CD4-positive, alpha-beta T cell (primary cell): ENCODE data around the gene CDH18. TPM values are rescaled to one million over a fixed set of nuclear protein-coding genes. Genes with fewer than 3 reads are reported as not detected.

Source experiments
- ATAC-seq: fragments of 200-7000 bp; cut with Tn5 transposase; one replicate; pipeline ENCODE4 v1.10.0; 2022; ENCODE audit warnings: mild to moderate bottlenecking; ENCODE audit not compliant: poor library complexity
- CTCF ChIA-PET: fragments of 350-600 bp; sonication (Branson Sonifier 250); formaldehyde crosslinking; loops from one replicate; lab custom pipeline; 2021; ENCODE audit warnings: antibody characterized with exemption, inconsistent platforms; lab: Charles Lee
- POLR2A ChIA-PET: fragments of 350-600 bp; sonication (Branson Sonifier 250); formaldehyde crosslinking; loops from one replicate; lab custom pipeline; 2021; ENCODE audit warnings: antibody characterized with exemption, inconsistent platforms; lab: Charles Lee
- DNase-seq, 14 experiments: peaks; one replicate each; pipeline ENCODE4 v3.0.0-alpha.2; 2013 to 2020; ENCODE audit warnings: mixed read lengths in 2 of 14
- H3K27ac ChIP-seq, 2 donors: one replicate each; pipeline versions ENCODE4 v1.5.1 to v1.7.0; 2013; ENCODE audit warnings: low read length in 2 of 2, low read depth in 1 of 2, mild to moderate bottlenecking in 1 of 2
- H3K27me3 ChIP-seq, 2 experiments: 1 replicate in 1 of 2; 2 replicates in 1 of 2; pipeline versions ENCODE4 v1.6.1 to v1.7.0; 2013; ENCODE audit warnings: low read length in 2 of 2, control low read depth in 1 of 2, mild to moderate bottlenecking in 1 of 2, moderate library complexity in 1 of 2; ENCODE audit not compliant: insufficient read depth in 2 of 2, control insufficient read depth in 1 of 2
- H3K36me3 ChIP-seq: one replicate; pipeline ENCODE4 v1.6.1; 2013; ENCODE audit warnings: low read length, control low read depth; ENCODE audit not compliant: insufficient read depth
- H3K4me1 ChIP-seq: one replicate; pipeline ENCODE4 v1.6.1; 2013; ENCODE audit warnings: low read length, control low read depth; ENCODE audit not compliant: insufficient read depth
- H3K4me3 ChIP-seq: one replicate; pipeline ENCODE4 v1.5.1; 2013; ENCODE audit warnings: mild to moderate bottlenecking, low read length, moderate library complexity
- H3K9me3 ChIP-seq, 2 experiments: 1 replicate in 1 of 2; 2 replicates in 1 of 2; pipeline versions ENCODE4 v1.6.1 to v1.7.0; 2013; ENCODE audit warnings: low read length in 2 of 2, mild to moderate bottlenecking in 2 of 2, control low read depth in 1 of 2, moderate library complexity in 1 of 2; ENCODE audit not compliant: control insufficient read depth in 1 of 2, insufficient read depth in 1 of 2
- H3K27ac Mint-ChIP-seq: one replicate; pipeline ENCODE4 v1.8.0; 2020; ENCODE audit warnings: mixed read lengths
- H3K27me3 Mint-ChIP-seq: one replicate; pipeline ENCODE4 v1.8.0; 2021; ENCODE audit warnings: mixed read lengths
- H3K36me3 Mint-ChIP-seq: one replicate; pipeline ENCODE4 v1.8.0; 2021; ENCODE audit warnings: low read depth, mixed read lengths
- H3K4me1 Mint-ChIP-seq: one replicate; pipeline ENCODE4 v1.8.0; 2021; ENCODE audit warnings: low read depth, mixed read lengths
- H3K4me3 Mint-ChIP-seq: one replicate; pipeline ENCODE4 v1.8.0; 2020; ENCODE audit warnings: mild to moderate bottlenecking, mixed read lengths
- H3K9me3 Mint-ChIP-seq: one replicate; pipeline ENCODE4 v1.8.0; 2020; ENCODE audit warnings: mixed read lengths
- intact Hi-C, 2 experiments: fragments of 100-400 bp; cut with DNase I in 1 of 2; cut with micrococcal nuclease in 1 of 2; formaldehyde crosslinking; loops; one replicate each; pipeline versions ENCODE4 v1.15.1 to v1.9.0; 2023 to 2025; cut with DNase I, micrococcal nuclease
- total RNA-seq, 174 experiments: library from RNA in 2 of 174; stranded (reverse) in 2 of 174; gene quantifications; one replicate each; pipeline ENCODE4 v1.2.3 and lab custom pipeline; 2021 to 2026
- TF ChIP-seq, protein P1 (sequence below): fragments of 200-600 bp; IDR thresholded peaks from one replicate; pipeline ENCODE4 v1.8.0; 2022; ENCODE audit warnings: antibody characterized with exemption, mild to moderate bottlenecking

CDH18 gene
- total RNA-seq, 2 experiments from 2014 or later: not detected

DNA sequence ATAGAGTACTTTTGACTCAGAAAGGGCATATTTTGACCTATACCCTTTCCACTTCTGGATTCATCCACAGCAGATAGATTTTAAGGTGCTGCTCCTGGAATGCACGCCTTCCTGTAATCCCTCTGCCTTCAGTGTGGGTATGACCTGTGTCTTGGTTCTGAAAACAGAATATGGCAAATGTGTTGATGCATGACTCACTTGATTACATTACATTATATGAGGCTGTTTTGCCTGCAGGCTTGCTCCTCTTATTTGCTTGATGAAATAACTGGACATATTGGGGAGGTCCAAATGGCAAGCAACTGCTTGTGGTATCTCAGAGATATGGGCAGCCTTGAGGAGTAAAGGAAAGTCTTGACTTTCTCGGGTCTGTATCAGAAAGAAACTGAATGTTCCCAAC is 468.6 kb downstream of the CDH18 start:
- no peaks in the 10 kb centered on the region for H3K36me3 Mint-ChIP-seq
- TF ChIP-seq, protein P1, sequence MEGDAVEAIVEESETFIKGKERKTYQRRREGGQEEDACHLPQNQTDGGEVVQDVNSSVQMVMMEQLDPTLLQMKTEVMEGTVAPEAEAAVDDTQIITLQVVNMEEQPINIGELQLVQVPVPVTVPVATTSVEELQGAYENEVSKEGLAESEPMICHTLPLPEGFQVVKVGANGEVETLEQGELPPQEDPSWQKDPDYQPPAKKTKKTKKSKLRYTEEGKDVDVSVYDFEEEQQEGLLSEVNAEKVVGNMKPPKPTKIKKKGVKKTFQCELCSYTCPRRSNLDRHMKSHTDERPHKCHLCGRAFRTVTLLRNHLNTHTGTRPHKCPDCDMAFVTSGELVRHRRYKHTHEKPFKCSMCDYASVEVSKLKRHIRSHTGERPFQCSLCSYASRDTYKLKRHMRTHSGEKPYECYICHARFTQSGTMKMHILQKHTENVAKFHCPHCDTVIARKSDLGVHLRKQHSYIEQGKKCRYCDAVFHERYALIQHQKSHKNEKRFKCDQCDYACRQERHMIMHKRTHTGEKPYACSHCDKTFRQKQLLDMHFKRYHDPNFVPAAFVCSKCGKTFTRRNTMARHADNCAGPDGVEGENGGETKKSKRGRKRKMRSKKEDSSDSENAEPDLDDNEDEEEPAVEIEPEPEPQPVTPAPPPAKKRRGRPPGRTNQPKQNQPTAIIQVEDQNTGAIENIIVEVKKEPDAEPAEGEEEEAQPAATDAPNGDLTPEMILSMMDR: no peak
- Histone ChIP-seq H3K27me3 (no peaks in the 10 kb centered on the region), H3K27ac (no peak overlapping the region), H3K9me3 (no peaks in the 10 kb centered on the region), H3K4me1 (no peaks in the 10 kb centered on the region), H3K36me3 (no peaks in the 10 kb centered on the region), H3K4me3 (no peak overlapping the region)
- H3K27me3 Mint-ChIP-seq: no peaks in the 10 kb centered on the region
- no peak overlapping the region for H3K27ac Mint-ChIP-seq
- peaks cover 6% of the 10 kb centered on the region for H3K9me3 Mint-ChIP-seq
- ATAC-seq (no peak), DNase-seq (no peak)
- H3K4me3 Mint-ChIP-seq: no peak overlapping the region
- ChIA-PET POLR2A (no interaction called here), CTCF (no interaction called here)
- intact Hi-C loops: no loop called here
- no peaks in the 10 kb centered on the region for H3K4me1 Mint-ChIP-seq

DNA sequence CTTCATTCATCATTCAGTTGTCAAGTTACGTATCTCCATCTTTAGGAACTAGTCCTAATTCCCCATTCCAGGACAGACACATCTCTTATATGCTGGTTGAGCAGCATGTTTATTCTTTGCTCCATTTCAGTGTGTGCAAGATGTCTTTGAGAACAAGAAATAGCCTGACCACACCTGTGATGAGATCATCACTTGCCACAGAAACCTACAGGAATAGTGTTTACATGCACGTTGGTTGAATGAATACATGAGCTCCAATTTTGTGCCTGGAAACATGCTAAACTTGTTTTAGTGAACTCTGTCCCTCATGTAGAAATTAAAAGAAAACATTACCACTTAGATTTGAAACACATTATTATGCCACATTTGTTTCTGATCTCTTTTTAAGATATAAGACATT is 489.1 kb downstream of the CDH18 start:
- Mint-ChIP-seq H3K27me3 (no peaks in the 10 kb centered on the region), H3K36me3 (no peaks in the 10 kb centered on the region), H3K27ac (no peak overlapping the region), H3K9me3 (peaks cover 4% of the 10 kb centered on the region), H3K4me3 (no peak overlapping the region), H3K4me1 (no peaks in the 10 kb centered on the region)
- ChIA-PET CTCF (no interaction called here), POLR2A (no interaction called here)
- intact Hi-C loops: no loop called here
- DNase-seq: no peak
- Histone ChIP-seq H3K4me1 (no peaks in the 10 kb centered on the region), H3K27ac (no peak overlapping the region), H3K9me3 (peaks cover 0 to 5% of the 10 kb centered on the region in 2 experiments), H3K36me3 (no peaks in the 10 kb centered on the region), H3K27me3 (no peaks in the 10 kb centered on the region), H3K4me3 (no peak overlapping the region)
- no peak for ATAC-seq
- TF ChIP-seq, protein P1: no peak

DNA sequence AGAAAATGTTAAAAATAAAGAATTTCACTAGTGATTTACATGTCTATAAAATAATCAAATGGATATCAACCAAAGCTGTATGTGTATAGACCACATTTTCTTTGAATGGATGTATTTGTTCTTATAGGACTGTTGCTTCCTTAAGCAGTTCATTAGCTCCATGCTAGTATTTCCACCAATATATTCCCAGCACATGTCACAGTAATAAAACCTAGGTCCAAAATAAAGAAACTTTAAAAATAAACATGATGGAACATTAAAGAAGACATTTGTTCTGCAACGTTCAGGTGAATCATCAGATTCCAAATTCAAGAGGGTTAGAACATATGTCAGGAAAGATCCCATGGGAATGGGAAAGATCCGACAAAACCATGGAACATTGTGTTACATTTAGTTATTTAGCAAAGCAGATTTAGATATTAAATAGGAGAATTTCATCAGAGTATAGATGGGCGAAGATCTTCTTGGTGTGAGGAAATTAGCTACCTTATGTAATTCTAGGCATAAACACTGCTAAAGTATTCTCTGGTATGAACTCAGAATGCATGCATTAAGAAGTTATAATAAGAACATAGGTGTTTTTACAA is 490.7 kb downstream of the CDH18 start:
- Histone ChIP-seq H3K4me1 (no peaks in the 10 kb centered on the region), H3K9me3 (peaks cover 0 to 5% of the 10 kb centered on the region in 2 experiments), H3K4me3 (no peak overlapping the region), H3K36me3 (no peaks in the 10 kb centered on the region), H3K27me3 (no peaks in the 10 kb centered on the region), H3K27ac (no peak overlapping the region)
- ATAC-seq (no peak), DNase-seq (no peak)
- CTCF ChIA-PET: no interaction called here
- intact Hi-C loops: no loop called here
- TF ChIP-seq, protein P1: no peak
- H3K4me3 Mint-ChIP-seq: no peak overlapping the region
- no peak overlapping the region for H3K27ac Mint-ChIP-seq
- H3K4me1 Mint-ChIP-seq: no peaks in the 10 kb centered on the region
- POLR2A ChIA-PET: no interaction called here
- H3K9me3 Mint-ChIP-seq: peaks cover 9% of the 10 kb centered on the region
- H3K27me3 Mint-ChIP-seq: no peaks in the 10 kb centered on the region
- no peaks in the 10 kb centered on the region for H3K36me3 Mint-ChIP-seq
